Measurements from ENCODE around the gene FHL3.

FHL3 gene

DNA sequence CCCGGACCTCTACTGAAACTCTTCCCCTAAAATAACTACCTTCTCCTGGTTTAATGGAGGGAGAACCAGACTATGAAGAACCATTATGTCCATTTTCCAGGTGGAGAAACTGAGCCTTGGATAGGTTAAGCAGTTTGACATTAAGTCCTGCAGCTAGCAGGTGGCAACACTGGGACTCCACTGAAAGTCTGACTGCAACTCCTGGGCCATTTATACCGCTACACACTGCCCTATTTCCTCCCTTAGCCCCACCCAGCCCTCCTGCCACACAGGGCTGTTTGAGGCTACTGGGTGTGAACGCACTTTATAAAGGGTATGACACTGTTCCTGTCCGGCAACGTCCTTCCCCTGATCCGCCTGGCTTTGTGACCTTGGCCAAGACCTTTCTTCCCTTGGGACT, 58.0 kb downstream of the FHL3 start:
- in situ Hi-C loops (cut with HindIII; ENCODE audit: low sequenced_read_pairs), result no loop called here

Data from endothelial cell of hepatic sinusoid (primary cell).